GM13976 (cell line): ENCODE data around the gene ROBO4.

Experiments
- DNase-seq: peaks from one replicate; pipeline ENCODE4 v3.0.0; 2012; ENCODE audit warnings: low spot score
- in situ Hi-C: fragments of 300-500 bp; cut with MboI; formaldehyde crosslinking; loops from one replicate; pipeline ENCODE4 v1.12.0; 2022; ENCODE audit warnings: low sequenced_read_pairs, mixed read lengths, inconsistent platforms; ENCODE audit not compliant: unreplicated experiment
- TF ChIP-seq, protein P1 (sequence below): IDR thresholded peaks from 2 replicates; pipeline ENCODE4 v1.5.1; 2012; ENCODE audit warnings: borderline replicate concordance, mild to moderate bottlenecking; ENCODE audit not compliant: insufficient read depth; ENCODE audit errors: extremely low read depth, missing control alignments, control extremely low read depth

ROBO4 gene

DNA sequence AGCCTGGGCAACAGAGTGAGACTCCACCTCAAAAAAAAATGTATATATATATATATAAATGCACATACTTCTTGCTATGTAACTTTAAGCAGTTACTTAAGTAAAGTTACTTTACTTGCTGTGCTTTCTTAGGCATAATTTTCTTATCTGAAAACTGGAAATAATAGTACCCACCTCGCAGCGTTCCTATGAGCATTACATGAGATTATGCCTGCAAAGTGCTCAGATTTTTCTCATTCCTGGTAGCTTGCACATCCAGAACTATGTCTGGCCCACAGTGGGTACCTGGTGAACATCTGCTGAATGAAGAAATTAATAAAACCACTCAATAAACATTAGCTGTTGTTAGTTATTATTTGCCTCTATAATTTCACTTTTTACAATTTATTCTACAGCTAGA lies 38.5 kb downstream of the ROBO4 start:
- no peak for DNase-seq
- TF ChIP-seq, protein P1, sequence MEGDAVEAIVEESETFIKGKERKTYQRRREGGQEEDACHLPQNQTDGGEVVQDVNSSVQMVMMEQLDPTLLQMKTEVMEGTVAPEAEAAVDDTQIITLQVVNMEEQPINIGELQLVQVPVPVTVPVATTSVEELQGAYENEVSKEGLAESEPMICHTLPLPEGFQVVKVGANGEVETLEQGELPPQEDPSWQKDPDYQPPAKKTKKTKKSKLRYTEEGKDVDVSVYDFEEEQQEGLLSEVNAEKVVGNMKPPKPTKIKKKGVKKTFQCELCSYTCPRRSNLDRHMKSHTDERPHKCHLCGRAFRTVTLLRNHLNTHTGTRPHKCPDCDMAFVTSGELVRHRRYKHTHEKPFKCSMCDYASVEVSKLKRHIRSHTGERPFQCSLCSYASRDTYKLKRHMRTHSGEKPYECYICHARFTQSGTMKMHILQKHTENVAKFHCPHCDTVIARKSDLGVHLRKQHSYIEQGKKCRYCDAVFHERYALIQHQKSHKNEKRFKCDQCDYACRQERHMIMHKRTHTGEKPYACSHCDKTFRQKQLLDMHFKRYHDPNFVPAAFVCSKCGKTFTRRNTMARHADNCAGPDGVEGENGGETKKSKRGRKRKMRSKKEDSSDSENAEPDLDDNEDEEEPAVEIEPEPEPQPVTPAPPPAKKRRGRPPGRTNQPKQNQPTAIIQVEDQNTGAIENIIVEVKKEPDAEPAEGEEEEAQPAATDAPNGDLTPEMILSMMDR: no peak
- in situ Hi-C loops: loop anchor here (10.0 kb wide), 1 partner anchor 214 kb away; no protein-coding TSS in a partner anchor

DNA sequence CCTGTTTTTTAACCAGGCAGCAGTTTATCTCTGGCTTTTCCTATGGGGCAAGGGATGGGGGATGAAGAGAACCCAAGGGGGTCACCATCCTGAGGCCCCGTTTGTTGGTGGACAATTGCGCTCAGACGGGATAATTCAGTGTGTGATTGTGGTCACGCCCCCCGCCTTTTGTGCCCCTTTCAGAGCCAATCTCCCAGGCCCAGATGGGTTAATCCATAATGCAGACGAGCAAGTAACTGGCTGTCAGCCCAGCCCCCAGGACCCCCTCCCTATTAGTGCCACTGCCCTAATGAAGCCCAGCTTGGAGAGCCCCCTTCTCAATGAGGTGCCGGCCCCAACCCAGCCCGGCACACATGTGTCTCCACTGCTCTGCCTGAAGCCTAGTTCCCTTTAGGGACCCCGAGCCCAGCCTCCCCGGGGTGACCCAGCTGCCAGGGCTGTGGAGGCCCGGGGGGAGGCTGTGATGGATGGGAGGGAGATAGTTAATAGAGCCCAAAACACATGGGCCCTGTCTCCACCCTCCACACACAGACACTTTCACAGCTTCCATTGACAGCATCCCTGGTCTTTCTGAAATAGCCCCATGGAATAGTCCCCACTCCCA lies 51.5 kb downstream of the ROBO4 start:
- no peak for DNase-seq
- TF ChIP-seq, protein P1: no peak
- in situ Hi-C loops: no loop called here

DNA sequence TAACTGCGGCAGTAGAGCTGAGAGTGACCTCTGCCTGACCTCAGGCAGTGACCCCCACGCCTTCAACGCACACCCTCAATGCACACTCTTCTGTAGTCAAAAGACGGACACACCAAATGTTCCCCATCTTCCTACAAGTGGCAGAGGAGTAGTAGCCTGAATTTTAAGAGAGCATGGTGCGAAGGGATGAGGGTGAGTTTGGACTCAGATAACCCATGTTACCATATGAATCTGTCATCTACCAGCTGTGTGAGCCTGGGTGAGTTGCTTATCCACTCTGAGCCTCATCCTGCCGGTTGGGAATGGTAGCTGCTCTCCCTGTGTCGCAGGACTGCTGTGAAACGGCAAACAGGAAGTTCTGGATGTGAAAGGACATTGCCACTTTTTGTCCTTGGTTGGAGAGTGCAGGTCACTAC lies 53.0 kb downstream of the ROBO4 start:
- DNase-seq: no peak
- in situ Hi-C loops: no loop called here
- TF ChIP-seq, protein P1: no peak

DNA sequence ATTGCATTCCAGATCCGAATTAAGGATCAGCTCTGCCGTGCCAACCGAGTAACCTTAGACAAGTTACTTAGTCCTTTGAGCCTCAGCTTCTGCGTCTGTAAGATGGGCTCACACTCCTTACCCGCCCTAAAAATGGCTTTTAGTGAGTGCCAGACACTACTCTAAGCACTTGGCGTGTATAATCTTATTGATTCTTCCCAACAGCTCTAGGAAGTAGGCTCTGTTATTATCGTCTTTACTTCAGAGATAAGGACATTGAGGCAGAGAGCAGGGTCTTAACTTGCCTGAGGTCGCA lies 54.1 kb downstream of the ROBO4 start:
- DNase-seq: no peak
- TF ChIP-seq, protein P1: no peak
- in situ Hi-C loops: no loop called here

DNA sequence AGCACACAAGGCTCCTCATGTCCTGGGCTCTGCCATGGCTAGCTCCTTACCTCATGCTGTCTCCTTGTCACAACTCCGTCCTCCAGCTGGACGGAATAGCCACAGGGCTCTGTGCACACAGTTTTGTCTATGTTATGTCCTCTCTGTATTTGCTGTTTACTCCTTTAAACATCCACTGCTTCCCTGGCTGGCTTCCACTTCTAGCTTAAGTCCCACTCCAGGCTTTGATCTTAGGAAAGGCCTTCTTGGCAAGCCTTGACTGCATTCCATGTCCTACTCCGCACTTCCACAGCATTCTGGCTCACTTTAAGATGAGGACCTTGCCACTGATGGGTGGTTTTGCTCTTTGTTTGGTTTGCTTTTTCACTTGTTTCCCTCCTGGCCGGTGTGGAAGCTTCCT lies 55.4 kb downstream of the ROBO4 start:
- TF ChIP-seq, protein P1: no peak
- DNase-seq: no peak
- in situ Hi-C loops: no loop called here

DNA sequence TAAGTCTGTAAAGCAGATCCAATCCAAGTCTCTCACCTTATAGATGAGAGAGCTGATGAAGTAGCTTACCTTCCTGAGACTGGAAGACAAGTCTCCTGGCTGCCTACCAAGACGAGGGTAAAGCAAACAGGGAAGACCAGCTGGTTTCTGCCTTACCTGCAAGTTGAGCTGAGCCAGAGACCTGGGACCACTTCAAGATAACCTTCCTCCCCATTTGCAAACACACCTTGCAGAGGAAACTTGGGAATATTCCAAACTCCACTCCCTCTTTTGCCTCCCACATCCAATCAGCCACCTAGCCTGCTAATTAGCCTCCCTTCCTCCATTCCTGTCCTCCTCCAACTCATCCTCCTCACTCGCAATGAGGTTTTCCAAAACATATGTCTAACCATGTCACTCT lies 55.8 kb downstream of the ROBO4 start:
- in situ Hi-C loops: no loop called here

More for the DNA sequence above, 55.8 kb downstream of the ROBO4 start:
- no peak for DNase-seq
- TF ChIP-seq, protein P1: no peak
